HCT116 (cell line): ENCODE data around the gene ITGB1. TPM values are rescaled to one million over a fixed set of nuclear protein-coding genes. Genes with fewer than 3 reads are reported as not detected.

Experiments used
- ATAC-seq: fragments of 200-7000 bp; cut with Tn5 transposase; 2 replicates; pipeline ENCODE4 v1.9.1; 2020; ENCODE audit warnings: mild to moderate bottlenecking, moderate library complexity
- BruUV-seq: library from RNA; stranded (reverse); fragments of 400-500 nt; replicated peaks from 2 replicates; lab custom pipeline; 2021; lab: Mats Ljungman, UMichigan
- CTCF ChIA-PET: fragments of 300-600 bp; sonication (Branson Sonifier 250); formaldehyde crosslinking; loops from one replicate; lab custom pipeline; 2021; ENCODE audit warnings: antibody characterized with exemption; lab: Charles Lee
- POLR2A ChIA-PET: fragments of 300-600, 350-600 bp; sonication (Branson Sonifier 250); formaldehyde crosslinking; loops from one replicate; lab custom pipeline; 2021; ENCODE audit warnings: antibody characterized with exemption; lab: Charles Lee
- RAD21 ChIA-PET, 2 experiments: fragments of 300-600 bp; sonication (Branson Sonifier 250); formaldehyde crosslinking; loops; one replicate each; lab custom pipeline; 2023; ENCODE audit warnings: low total read pairs in 2 of 2; ENCODE audit not compliant: uncharacterized antibody in 2 of 2, unreplicated experiment in 2 of 2, low non-redundant PET in 1 of 2; lab: Charles Lee
- DNase-seq: peaks from one replicate; pipeline ENCODE4 v3.0.0-alpha.2; 2010; ENCODE audit warnings: low read depth, low spot score
- H2AFZ ChIP-seq: fragments of 200-600 bp; shearing (Covaris generic), sonication (generic); 2 replicates; pipeline ENCODE4 v1.6.1; 2017; ENCODE audit warnings: low read depth, mixed run types, mixed read lengths, antibody characterized with exemption, low read length; ENCODE audit not compliant: poor library complexity, severe bottlenecking
- H3K27ac ChIP-seq: 2 replicates; pipeline ENCODE4 v1.5.1; 2012; ENCODE audit warnings: low read depth, low read length
- H3K27me3 ChIP-seq: fragments of 200-600 bp; sonication (generic); 2 replicates; pipeline ENCODE4 v1.6.1; 2016; ENCODE audit warnings: mixed run types, low read length, mixed read lengths; ENCODE audit not compliant: insufficient read depth
- H3K36me3 ChIP-seq, 2 experiments: fragments of 200-500 bp in 1 of 2; fragments of 200-600 bp in 1 of 2; sonication (Bioruptor generic) in 1 of 2; sonication (generic) in 1 of 2; 2 replicates each; pipeline versions ENCODE4 v1.5.1 to v1.6.1; 2014 to 2016; ENCODE audit warnings: low read length in 2 of 2, inconsistent platforms in 1 of 2, mixed read lengths in 1 of 2, mixed run types in 1 of 2; ENCODE audit not compliant: insufficient read depth in 2 of 2, control insufficient read depth in 1 of 2
- H3K4me1 ChIP-seq, 2 experiments: fragments of 200-600 bp in 1 of 2; sonication (generic) in 1 of 2; 2 replicates each; pipeline versions ENCODE4 v1.5.1 to v1.6.1; 2012 to 2017; ENCODE audit warnings: low read length in 2 of 2, inconsistent platforms in 1 of 2, mild to moderate bottlenecking in 1 of 2, mixed read lengths in 1 of 2, mixed run types in 1 of 2, moderate library complexity in 1 of 2; ENCODE audit not compliant: insufficient read depth in 2 of 2, control insufficient read depth in 1 of 2
- H3K4me2 ChIP-seq: fragments of 200-600 bp; sonication (generic); 2 replicates; pipeline ENCODE4 v1.6.1; 2017; ENCODE audit warnings: mixed run types, low read length, mixed read lengths
- H3K4me3 ChIP-seq, 2 experiments: fragments of 200-600 bp in 1 of 2; sonication (generic) in 1 of 2; replicated peaks in 1 of 2; 2 replicates each; pipeline ENCODE4 v1.5.1; 2011 to 2016; ENCODE audit warnings: low read length in 2 of 2, control low read depth in 1 of 2, low read depth in 1 of 2, mild to moderate bottlenecking in 1 of 2, mixed read lengths in 1 of 2, mixed run types in 1 of 2
- H3K79me2 ChIP-seq: fragments of 200-600 bp; sonication (generic); 2 replicates; pipeline ENCODE4 v1.6.1; 2017; ENCODE audit warnings: mild to moderate bottlenecking, mixed run types, low read length, moderate library complexity, mixed read lengths; ENCODE audit not compliant: insufficient read depth
- H3K9ac ChIP-seq: fragments of 200-600 bp; sonication (generic); 2 replicates; pipeline ENCODE4 v1.6.1; 2016; ENCODE audit warnings: low read length, mixed read lengths
- H3K9me2 ChIP-seq: fragments of 200-600 bp; sonication (generic), shearing (Covaris generic); 2 replicates; pipeline ENCODE4 v1.6.1; 2017; ENCODE audit warnings: mixed run types, mild to moderate bottlenecking, moderate library complexity; ENCODE audit not compliant: insufficient read depth
- H3K9me3 ChIP-seq, 2 experiments: fragments of 200-500 bp in 1 of 2; fragments of 200-600 bp in 1 of 2; sonication (Bioruptor generic) in 1 of 2; sonication (generic) in 1 of 2; 2 replicates each; pipeline ENCODE4 v1.6.1; 2014 to 2017; ENCODE audit warnings: low read length in 2 of 2, mixed read lengths in 2 of 2, inconsistent platforms in 1 of 2, low read depth in 1 of 2, mild to moderate bottlenecking in 1 of 2, mixed run types in 1 of 2, moderate library complexity in 1 of 2; ENCODE audit not compliant: control insufficient read depth in 1 of 2, insufficient read depth in 1 of 2
- H4K20me1 ChIP-seq: fragments of 200-600 bp; sonication (generic), shearing (Covaris generic); 2 replicates; pipeline ENCODE4 v1.6.1; 2017; ENCODE audit warnings: mixed run types, mild to moderate bottlenecking, moderate library complexity; ENCODE audit not compliant: insufficient read depth
- ATF3 ChIP-seq: IDR thresholded peaks from 2 replicates; pipeline ENCODE4 v1.6.1; 2012
- CBX3 ChIP-seq: IDR thresholded peaks from 2 replicates; pipeline ENCODE4 v1.6.1; 2012; ENCODE audit warnings: low read depth
- CTCF ChIP-seq, 3 experiments: fragments of 200-600 bp in 1 of 3; sonication (generic) in 1 of 3; IDR thresholded peaks in 2 of 3; conservative IDR thresholded peaks in 1 of 3; 2 replicates each; pipeline ENCODE4 v1.5.1; 2012 to 2017; ENCODE audit warnings: low read depth in 2 of 3, low read length in 2 of 3, antibody characterized with exemption in 1 of 3, borderline replicate concordance in 1 of 3, control low read depth in 1 of 3, mild to moderate bottlenecking in 1 of 3, mixed read lengths in 1 of 3, mixed run types in 1 of 3, moderate library complexity in 1 of 3; ENCODE audit not compliant: insufficient read depth in 1 of 3
- ELF1 ChIP-seq: IDR thresholded peaks from 2 replicates; pipeline ENCODE4 v1.6.1; 2012; ENCODE audit warnings: low read depth, borderline replicate concordance
- EZH2 ChIP-seq: fragments of 200-600 bp; sonication (generic); IDR thresholded peaks from 2 replicates; pipeline ENCODE4 v1.6.1; 2017; ENCODE audit warnings: antibody characterized with exemption, mixed run types
- EZH2phosphoT487 ChIP-seq: fragments of 200-600 bp; IDR thresholded peaks from 2 replicates; pipeline ENCODE4 v1.6.1; 2018; ENCODE audit warnings: antibody characterized with exemption, borderline replicate concordance
- JUND ChIP-seq: IDR thresholded peaks from 2 replicates; pipeline ENCODE4 v1.6.1; 2012
- MAX ChIP-seq: IDR thresholded peaks from 2 replicates; pipeline ENCODE4 v1.6.1; 2012
- POLR2A ChIP-seq: IDR thresholded peaks from 2 replicates; pipeline ENCODE4 v1.7.0; 2011; ENCODE audit warnings: borderline replicate concordance; ENCODE audit not compliant: insufficient read depth, insufficient read length; ENCODE audit errors: extremely low read depth
- POLR2AphosphoS5 ChIP-seq: IDR thresholded peaks from 2 replicates; pipeline ENCODE4 v1.6.1; 2011; ENCODE audit warnings: mild to moderate bottlenecking, low read depth, low read length, moderate library complexity
- RAD21 ChIP-seq: IDR thresholded peaks from 2 replicates; pipeline ENCODE4 v1.6.1; 2012; ENCODE audit warnings: low read depth, mild to moderate bottlenecking
- SIN3A ChIP-seq: IDR thresholded peaks from 2 replicates; pipeline ENCODE4 v1.6.1; 2012; ENCODE audit warnings: low read depth
- SP1 ChIP-seq: IDR thresholded peaks from 2 replicates; pipeline ENCODE4 v1.6.1; 2012; ENCODE audit warnings: low read depth
- YY1 ChIP-seq: IDR thresholded peaks from 2 replicates; pipeline ENCODE4 v1.6.1; 2011; ENCODE audit warnings: low read length, low read depth, moderate library complexity, mild to moderate bottlenecking; ENCODE audit not compliant: insufficient replicate concordance; ENCODE audit errors: extremely low read depth
- intact Hi-C: fragments of 100-400 bp; cut with micrococcal nuclease; formaldehyde crosslinking; loops from 2 replicates; pipeline ENCODE4 v1.10.0; 2022
- total RNA-seq: library from RNA; stranded (reverse); gene quantifications from one replicate; pipeline ENCODE4 v1.2.1, GENCODE V29; 2021; ENCODE audit not compliant: unreplicated experiment
- TF ChIP-seq, protein P1 (sequence below): IDR thresholded peaks from 2 replicates; pipeline ENCODE4 v1.6.1; 2011; ENCODE audit warnings: mild to moderate bottlenecking, low read length, moderate library complexity; ENCODE audit not compliant: insufficient replicate concordance; ENCODE audit errors: extremely low read depth

ITGB1 gene
- total RNA-seq, 1 experiment from 2014 or later = 366 TPM

DNA sequence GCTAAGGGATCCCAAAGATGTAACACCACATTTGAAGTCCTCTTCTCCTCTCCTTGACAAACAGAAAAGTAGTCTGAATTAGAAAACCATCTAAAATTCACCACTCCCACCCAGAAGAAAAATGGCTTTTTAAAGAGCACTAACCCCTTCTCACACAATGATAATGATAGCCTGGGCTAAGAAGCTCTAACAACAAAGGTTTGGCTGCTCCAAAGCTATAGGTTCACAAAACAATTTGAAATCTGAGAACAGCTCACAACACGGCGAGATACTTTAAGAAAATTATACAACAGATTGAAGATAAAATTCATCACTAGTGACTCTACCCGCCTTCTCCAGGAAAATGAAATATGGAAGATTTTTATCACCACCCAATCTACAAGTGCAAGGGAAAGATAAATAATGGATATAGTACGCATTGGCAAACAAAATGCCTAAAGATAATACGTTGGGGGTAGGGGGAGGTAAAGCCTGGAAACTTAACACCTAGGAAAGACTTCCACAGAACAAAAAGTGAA is 7.4 kb downstream of the ITGB1 start:
- H3K27ac ChIP-seq = no peak overlapping the region
- TF ChIP-seq CBX3 (no peak), EZH2phosphoT487 (no peak), SP1 (no peak), POLR2AphosphoS5 (peak; percentile 20; the same call in 1 of the 2 replicates)
- TF ChIP-seq, protein P1, sequence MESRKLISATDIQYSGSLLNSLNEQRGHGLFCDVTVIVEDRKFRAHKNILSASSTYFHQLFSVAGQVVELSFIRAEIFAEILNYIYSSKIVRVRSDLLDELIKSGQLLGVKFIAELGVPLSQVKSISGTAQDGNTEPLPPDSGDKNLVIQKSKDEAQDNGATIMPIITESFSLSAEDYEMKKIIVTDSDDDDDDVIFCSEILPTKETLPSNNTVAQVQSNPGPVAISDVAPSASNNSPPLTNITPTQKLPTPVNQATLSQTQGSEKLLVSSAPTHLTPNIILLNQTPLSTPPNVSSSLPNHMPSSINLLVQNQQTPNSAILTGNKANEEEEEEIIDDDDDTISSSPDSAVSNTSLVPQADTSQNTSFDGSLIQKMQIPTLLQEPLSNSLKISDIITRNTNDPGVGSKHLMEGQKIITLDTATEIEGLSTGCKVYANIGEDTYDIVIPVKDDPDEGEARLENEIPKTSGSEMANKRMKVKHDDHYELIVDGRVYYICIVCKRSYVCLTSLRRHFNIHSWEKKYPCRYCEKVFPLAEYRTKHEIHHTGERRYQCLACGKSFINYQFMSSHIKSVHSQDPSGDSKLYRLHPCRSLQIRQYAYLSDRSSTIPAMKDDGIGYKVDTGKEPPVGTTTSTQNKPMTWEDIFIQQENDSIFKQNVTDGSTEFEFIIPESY = no peak

GRCh38 chr10:32949221-32949678 is 8.8 kb downstream of the ITGB1 start:
- Histone ChIP-seq H3K4me1 (peaks cover 78 to 85% of the 10 kb centered on the region in 2 experiments), H3K9me3 (no peaks in the 10 kb centered on the region), H4K20me1 (peaks cover 23% of the 10 kb centered on the region; the same call in 1 of the 2 replicates), H3K4me3 (no peak overlapping the region), H3K79me2 (peaks cover 100% of the 10 kb centered on the region), H3K4me2 (peak overlapping the region; percentile 44), H3K36me3 (peaks cover 0 to 4% of the 10 kb centered on the region in 2 experiments; a peak in 1 of 4 replicates), H2AFZ (no peak overlapping the region), H3K9ac (no peak overlapping the region), H3K9me2 (no peaks in the 10 kb centered on the region), H3K27me3 (no peaks in the 10 kb centered on the region), H3K27ac (peak overlapping the region; percentile 8; the same call in 1 of the 2 replicates)
- DNase-seq (no peak), ATAC-seq (no peak)
- RAD21 ChIA-PET = no interaction called here
- CTCF ChIA-PET = no interaction called here
- intact Hi-C loops = no loop called here
- no TSS peak for BruUV-seq
- POLR2A ChIA-PET = no interaction called here
- TF ChIP-seq EZH2 (no peak), RAD21 (no peak), JUND (no peak), SIN3A (no peak), ATF3 (no peak), YY1 (no peak), MAX (no peak), CTCF (IDR thresholded peaks at IDR 0.05 in 2 of 3, conservative IDR thresholded peaks at IDR 0.05 in 1 of 3; ENCODE audit: borderline replicate concordance in 1 of 3, insufficient read depth in 1 of 3, low read depth in 2 of 3, low read length in 2 of 3) (no peak), ELF1 (no peak), POLR2A (no peak), SP1 (no peak), POLR2AphosphoS5 (no peak)

More for the DNA sequence above, 7.4 kb downstream of the ITGB1 start:
- Histone ChIP-seq H2AFZ (no peak overlapping the region), H3K4me3 (no peak overlapping the region), H3K27me3 (no peaks in the 10 kb centered on the region), H3K9ac (peak overlapping the region; percentile 4; the same call in 1 of the 2 replicates), H3K4me1 (peaks cover 86 to 90% of the 10 kb centered on the region in 2 experiments), H3K4me2 (peak overlapping the region; percentile 32), H3K9me2 (no peaks in the 10 kb centered on the region), H4K20me1 (peaks cover 23% of the 10 kb centered on the region; the same call in 1 of the 2 replicates), H3K79me2 (peaks cover 100% of the 10 kb centered on the region), H3K9me3 (no peaks in the 10 kb centered on the region), H3K36me3 (peaks cover 0 to 4% of the 10 kb centered on the region in 2 experiments; a peak in 1 of 4 replicates)
- ChIA-PET POLR2A (interaction anchor here (3.0 kb wide), 1 partner anchor 30 kb away, joined by 10 read pairs; no protein-coding TSS in a partner anchor), CTCF (no interaction called here), RAD21 (no interaction called here)
- DNase-seq (no peak), ATAC-seq (no peak)
- no TSS peak for BruUV-seq
- intact Hi-C loops = no loop called here
